Body of pancreas (tissue), 4 donors: ENCODE results near the gene GIMD1.

Source experiments
- POLR2A ChIP-seq, 3 donors: fragments of 450-650 bp; IDR thresholded peaks; one replicate each; pipeline ENCODE4 v1.6.1; 2016; ENCODE audit warnings: antibody characterized with exemption in 3 of 3, mild to moderate bottlenecking in 2 of 3
- TF ChIP-seq, protein P1 (sequence below), 7 experiments: fragments of 450-650 bp in 4 of 7; fragments of 200-600 bp in 3 of 7; sonication (generic) in 3 of 7; IDR thresholded peaks; one replicate each; pipeline ENCODE4 v1.5.1; 2016 to 2019; ENCODE audit warnings: antibody characterized with exemption in 7 of 7

DNA sequence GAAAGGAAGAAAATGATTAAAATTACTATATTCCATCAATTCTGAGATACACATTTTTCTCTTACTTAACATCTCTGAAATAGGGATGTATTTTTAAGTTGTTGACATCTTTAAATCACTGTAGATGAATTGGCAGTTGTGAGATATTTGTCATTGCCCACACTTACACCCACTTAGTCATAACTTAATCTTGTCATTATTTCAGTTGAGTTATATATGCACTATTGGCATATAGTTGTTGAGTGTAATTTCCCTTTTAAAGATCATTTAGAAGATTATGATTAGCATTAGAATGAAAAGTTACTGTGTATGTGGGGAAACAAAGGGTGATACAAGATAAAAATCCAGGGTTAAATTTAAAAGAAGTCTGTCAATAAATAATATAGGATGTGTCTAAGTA, 50.1 kb downstream of the GIMD1 start:
- TF ChIP-seq, protein P1, sequence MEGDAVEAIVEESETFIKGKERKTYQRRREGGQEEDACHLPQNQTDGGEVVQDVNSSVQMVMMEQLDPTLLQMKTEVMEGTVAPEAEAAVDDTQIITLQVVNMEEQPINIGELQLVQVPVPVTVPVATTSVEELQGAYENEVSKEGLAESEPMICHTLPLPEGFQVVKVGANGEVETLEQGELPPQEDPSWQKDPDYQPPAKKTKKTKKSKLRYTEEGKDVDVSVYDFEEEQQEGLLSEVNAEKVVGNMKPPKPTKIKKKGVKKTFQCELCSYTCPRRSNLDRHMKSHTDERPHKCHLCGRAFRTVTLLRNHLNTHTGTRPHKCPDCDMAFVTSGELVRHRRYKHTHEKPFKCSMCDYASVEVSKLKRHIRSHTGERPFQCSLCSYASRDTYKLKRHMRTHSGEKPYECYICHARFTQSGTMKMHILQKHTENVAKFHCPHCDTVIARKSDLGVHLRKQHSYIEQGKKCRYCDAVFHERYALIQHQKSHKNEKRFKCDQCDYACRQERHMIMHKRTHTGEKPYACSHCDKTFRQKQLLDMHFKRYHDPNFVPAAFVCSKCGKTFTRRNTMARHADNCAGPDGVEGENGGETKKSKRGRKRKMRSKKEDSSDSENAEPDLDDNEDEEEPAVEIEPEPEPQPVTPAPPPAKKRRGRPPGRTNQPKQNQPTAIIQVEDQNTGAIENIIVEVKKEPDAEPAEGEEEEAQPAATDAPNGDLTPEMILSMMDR (IDR thresholded peaks at IDR 0.05) = no peak
- no peak for TF ChIP-seq POLR2A (IDR thresholded peaks at IDR 0.05)
